Mesothelial cell of epicardium (in vitro differentiated cells): ENCODE data around the gene PPP1R26. TPM values are rescaled to one million over a fixed set of nuclear protein-coding genes. Genes with fewer than 3 reads are reported as not detected.

ENCODE experiments used
- DNase-seq, 2 experiments: peaks; one replicate each; pipeline ENCODE4 v3.0.0; 2021; ENCODE audit warnings: low spot score in 2 of 2; ENCODE audit not compliant: unreplicated experiment in 2 of 2
- H3K27ac Mint-ChIP-seq: 2 replicates; pipeline ENCODE4 v1.8.0; 2021; ENCODE audit warnings: mixed read lengths
- H3K27me3 Mint-ChIP-seq: 2 replicates; pipeline ENCODE4 v1.8.0; 2021; ENCODE audit warnings: low read depth, mixed read lengths
- H3K36me3 Mint-ChIP-seq: 2 replicates; pipeline ENCODE4 v1.8.0; 2021; ENCODE audit warnings: mixed read lengths
- H3K4me1 Mint-ChIP-seq: 2 replicates; pipeline ENCODE4 v1.8.0; 2021; ENCODE audit warnings: mixed read lengths
- H3K4me3 Mint-ChIP-seq: 2 replicates; pipeline ENCODE4 v1.8.0; 2021; ENCODE audit warnings: mild to moderate bottlenecking, moderate library complexity, mixed read lengths
- H3K9me3 Mint-ChIP-seq: 2 replicates; pipeline ENCODE4 v1.8.0; 2021; ENCODE audit warnings: mixed read lengths
- total RNA-seq: library from RNA; stranded (reverse); gene quantifications from 3 replicates; pipeline ENCODE4 v1.2.1, GENCODE V29; 2021
- TF ChIP-seq, protein P1 (sequence below): fragments of 200-600 bp; sonication (generic); IDR thresholded peaks from one replicate; pipeline ENCODE4 v1.5.0; 2021; ENCODE audit warnings: antibody characterized with exemption; ENCODE audit not compliant: unreplicated experiment

The PPP1R26 gene
- total RNA-seq, 1 donor from 2014 or later, result 27.9 TPM

DNA sequence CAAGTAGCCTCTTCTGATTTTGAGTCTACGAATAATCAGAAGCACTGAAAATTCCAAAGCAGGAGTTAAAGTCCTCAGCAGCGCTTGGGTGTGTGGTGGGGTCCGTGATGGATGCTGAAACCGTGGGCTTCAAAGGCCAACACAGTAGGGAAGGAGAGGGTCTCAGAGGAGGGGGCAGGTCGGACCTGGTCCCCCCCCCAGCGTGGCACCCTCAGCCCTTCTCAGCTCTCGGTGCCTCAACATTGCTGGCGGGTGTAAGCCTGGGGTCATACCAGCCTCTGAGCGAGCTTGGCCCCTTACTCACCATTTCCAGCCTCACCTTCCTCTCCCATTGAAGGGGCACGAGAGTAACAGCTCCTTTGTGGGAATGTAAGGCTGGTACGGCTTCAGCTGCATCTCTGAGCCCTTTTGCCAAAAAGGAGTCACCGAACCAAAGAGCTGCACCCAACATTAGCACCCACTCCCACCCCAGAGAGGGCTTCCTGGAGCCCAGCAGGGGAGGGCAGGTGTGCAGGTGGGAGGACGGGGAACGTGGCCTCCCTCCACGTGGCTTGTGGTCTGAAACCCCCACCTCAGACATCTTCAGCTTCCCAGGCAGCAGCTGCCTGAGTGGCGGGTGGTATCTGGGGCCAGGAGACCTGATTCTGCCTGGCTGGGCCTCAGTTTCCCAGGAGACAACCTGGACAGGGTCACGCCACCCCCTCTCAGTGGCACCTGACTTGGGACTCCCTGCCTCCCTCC, 34.9 kb downstream of the PPP1R26 start:
- no peaks in the 10 kb centered on the region for H3K36me3 Mint-ChIP-seq
- H3K27ac Mint-ChIP-seq, result no peak overlapping the region
- H3K27me3 Mint-ChIP-seq, result peaks cover 1% of the 10 kb centered on the region
- DNase-seq, result no peak
- peaks cover 5% of the 10 kb centered on the region for H3K9me3 Mint-ChIP-seq
- no peaks in the 10 kb centered on the region for H3K4me1 Mint-ChIP-seq
- no peak overlapping the region for H3K4me3 Mint-ChIP-seq
- TF ChIP-seq, protein P1, sequence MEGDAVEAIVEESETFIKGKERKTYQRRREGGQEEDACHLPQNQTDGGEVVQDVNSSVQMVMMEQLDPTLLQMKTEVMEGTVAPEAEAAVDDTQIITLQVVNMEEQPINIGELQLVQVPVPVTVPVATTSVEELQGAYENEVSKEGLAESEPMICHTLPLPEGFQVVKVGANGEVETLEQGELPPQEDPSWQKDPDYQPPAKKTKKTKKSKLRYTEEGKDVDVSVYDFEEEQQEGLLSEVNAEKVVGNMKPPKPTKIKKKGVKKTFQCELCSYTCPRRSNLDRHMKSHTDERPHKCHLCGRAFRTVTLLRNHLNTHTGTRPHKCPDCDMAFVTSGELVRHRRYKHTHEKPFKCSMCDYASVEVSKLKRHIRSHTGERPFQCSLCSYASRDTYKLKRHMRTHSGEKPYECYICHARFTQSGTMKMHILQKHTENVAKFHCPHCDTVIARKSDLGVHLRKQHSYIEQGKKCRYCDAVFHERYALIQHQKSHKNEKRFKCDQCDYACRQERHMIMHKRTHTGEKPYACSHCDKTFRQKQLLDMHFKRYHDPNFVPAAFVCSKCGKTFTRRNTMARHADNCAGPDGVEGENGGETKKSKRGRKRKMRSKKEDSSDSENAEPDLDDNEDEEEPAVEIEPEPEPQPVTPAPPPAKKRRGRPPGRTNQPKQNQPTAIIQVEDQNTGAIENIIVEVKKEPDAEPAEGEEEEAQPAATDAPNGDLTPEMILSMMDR, result no peak

DNA sequence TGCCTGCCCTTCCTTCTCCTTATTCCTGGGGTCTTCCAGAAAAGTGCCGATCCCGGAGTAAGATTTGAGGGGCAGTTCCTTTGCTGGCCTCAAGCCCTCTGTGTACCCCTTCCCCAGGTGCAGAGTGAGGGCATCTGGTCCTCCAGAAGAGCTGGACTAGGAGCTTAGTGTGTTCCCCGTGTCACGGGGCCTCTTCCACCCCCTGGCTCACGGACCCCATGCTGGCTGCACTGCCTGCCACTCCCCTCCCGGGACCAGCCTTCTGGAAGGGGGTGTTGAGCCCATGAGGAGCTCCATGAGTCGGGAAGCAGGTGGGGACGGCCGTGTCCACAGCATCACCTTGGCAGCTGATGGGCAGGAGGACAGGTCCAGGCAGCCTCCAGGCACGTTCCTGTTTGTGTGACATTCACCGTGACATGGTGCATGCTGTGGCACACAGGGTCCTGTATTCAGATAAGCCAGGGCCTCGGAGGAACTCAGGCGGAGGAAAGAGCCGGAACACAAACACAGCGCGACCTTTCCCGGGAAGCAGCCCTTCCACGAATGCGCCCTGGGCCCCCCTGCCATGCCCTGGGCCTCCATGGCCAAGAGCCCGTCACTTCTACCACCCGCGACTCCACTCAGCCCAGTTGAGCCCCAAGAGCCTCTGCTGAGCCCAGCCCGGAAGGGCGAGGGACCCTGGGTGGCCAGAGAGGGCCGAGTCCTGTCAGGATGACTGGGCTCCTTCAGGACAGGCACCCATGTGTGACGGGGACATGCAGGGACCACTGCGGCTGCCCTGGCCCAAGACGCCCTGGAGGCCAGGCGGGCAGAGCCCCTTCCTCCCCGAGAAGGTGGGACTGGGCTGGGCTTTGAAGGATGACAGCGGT, 35.7 kb downstream of the PPP1R26 start:
- H3K27ac Mint-ChIP-seq, result no peak overlapping the region

DNA sequence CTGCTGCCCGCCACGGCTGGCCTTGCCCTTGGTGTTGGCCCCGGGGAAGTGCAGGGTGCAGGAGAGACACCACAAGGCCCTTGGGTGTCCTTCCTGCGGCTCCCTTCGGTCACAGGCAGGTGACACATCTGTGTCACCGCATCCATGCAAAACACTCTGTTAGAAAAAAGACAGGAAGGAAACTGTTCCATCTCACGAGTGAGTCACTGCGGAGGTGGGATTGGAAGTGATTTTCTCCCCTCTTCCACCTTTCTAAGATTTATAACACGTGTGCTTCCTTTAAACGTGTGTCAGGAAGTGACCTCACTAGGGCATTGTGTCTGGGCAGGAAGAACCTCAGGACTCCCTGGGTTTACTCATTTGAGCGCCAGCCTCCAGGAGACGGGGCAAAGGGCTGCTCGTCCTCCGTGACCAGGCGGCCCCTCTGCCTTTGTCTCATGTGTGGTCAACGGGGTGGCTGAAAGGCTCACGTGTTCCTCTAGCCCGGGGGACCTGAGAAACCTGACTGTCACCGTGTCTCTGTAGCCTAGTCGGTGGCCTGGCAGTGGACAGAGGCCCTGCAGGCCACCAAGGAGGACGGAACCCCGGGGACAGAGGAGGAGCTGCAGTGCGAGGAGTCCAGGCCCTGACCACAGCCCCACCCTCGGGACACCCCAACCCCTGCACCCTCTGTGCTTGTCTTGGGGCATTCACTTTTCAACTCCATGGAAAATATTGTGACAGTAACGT, 36.7 kb downstream of the PPP1R26 start:
- no peaks in the 10 kb centered on the region for H3K36me3 Mint-ChIP-seq
- no peak overlapping the region for H3K27ac Mint-ChIP-seq
- peaks cover 1% of the 10 kb centered on the region for H3K27me3 Mint-ChIP-seq
- no peak overlapping the region for H3K4me3 Mint-ChIP-seq
- H3K4me1 Mint-ChIP-seq, result no peaks in the 10 kb centered on the region
- DNase-seq, result no peak
- H3K9me3 Mint-ChIP-seq, result peaks cover 9% of the 10 kb centered on the region
- TF ChIP-seq, protein P1, result no peak

More for the DNA sequence above, 35.7 kb downstream of the PPP1R26 start:
- Mint-ChIP-seq H3K36me3 (no peaks in the 10 kb centered on the region), H3K9me3 (peaks cover 9% of the 10 kb centered on the region), H3K4me3 (no peak overlapping the region), H3K27me3 (peaks cover 1% of the 10 kb centered on the region), H3K4me1 (no peaks in the 10 kb centered on the region)
- no peak for DNase-seq
- TF ChIP-seq, protein P1, result no peak

DNA sequence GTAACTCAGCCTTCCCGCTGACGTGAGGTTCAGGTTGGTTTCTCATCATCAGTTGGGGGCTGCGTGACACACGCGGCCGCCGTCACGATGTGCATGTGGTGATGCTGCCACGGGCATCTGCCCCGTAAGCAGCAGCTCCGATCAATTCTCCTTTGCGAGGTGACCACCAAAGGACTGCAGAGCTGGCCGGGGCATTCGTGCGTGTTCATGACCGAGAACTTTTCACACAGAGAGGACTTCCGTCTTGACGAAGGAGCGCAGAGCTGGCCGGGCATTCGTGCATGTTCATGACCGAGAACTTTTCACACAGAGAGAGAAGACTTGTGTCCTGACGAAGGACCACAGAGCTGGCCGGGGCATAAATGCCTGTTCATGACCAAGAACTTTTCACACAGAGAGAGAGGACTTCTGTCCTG, 37.8 kb downstream of the PPP1R26 start:
- H3K36me3 Mint-ChIP-seq, result no peaks in the 10 kb centered on the region
- TF ChIP-seq, protein P1, result no peak
- peaks cover 9% of the 10 kb centered on the region for H3K9me3 Mint-ChIP-seq
- H3K4me3 Mint-ChIP-seq, result no peak overlapping the region
- no peak for DNase-seq
- no peak overlapping the region for H3K27ac Mint-ChIP-seq
- H3K4me1 Mint-ChIP-seq, result peaks cover 1% of the 10 kb centered on the region
- H3K27me3 Mint-ChIP-seq, result peaks cover 1% of the 10 kb centered on the region

DNA sequence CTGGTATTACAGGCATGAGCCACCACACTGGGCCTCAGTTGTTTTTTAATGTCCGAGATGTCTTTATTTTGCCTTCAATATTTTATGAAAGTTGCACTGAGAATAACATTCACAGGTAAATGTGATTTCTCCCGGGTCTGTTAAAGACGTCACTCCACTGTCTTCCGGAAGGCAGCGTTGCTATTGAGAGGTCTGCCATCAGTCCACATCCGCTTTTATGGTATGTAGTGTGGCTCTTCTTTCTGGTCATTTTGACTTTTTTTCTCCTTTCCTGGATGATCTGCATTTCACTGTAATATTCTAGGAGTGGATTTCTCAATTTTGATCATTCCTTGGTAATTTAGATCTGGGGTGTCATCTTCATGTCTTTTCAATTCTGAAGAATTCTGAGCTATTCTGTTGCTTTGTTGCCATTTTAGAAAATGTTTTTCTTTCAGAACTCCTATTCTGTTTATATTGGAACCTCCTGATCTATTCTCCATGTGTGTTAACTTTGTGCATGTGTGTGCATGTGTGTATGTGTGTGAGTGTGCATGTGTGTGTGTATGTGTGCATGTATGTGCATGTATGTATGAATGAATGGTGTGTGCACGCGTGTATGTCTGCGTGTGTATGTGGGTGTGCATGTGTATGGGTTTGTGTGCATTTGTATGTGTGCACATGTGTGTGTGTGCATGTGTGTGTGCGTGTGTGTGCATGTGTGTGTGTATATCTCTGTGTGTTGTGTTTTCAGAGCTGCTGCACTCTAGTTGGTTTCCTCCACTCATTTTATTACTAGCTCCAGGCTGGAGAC, 39.8 kb downstream of the PPP1R26 start:
- Mint-ChIP-seq H3K27ac (no peak overlapping the region), H3K27me3 (peaks cover 1% of the 10 kb centered on the region), H3K4me3 (no peak overlapping the region), H3K4me1 (peaks cover 5% of the 10 kb centered on the region), H3K36me3 (no peaks in the 10 kb centered on the region), H3K9me3 (peaks cover 9% of the 10 kb centered on the region)
- DNase-seq, result no peak
- TF ChIP-seq, protein P1, result no peak
